Measurements from ENCODE around the gene FAM3B.

Gene FAM3B

DNA sequence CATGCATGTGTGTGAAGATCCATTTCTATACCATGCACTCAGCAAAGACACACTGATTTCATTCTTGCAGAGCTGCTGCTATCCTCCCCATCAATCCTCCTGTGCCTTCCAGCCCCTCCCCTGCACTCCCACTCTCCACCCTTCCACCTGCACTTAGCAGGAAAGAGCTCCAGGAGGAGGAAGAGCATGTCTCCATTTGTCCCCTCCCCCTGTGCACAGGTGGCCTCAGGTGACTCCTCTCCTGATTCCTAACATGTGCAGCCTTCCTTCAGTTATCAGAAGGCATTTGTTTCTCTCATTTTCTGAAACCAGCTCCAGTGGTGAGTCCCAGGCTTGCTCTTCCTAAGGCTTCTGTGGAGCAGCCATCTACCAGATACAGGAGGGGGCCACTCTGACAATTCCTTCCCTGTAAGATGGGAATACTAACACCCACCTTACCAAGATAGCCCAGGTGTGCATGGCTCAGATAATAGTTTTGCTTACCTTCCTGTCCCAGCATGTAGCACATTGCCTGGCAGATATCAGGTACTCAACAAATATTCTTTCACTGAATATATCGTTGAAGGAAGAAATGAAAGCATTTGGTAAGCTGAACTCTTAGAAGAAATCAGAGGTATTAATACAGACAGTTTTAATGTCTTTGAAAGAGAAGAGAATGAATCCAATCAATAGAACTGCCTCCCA is 21.9 kb upstream of the FAM3B start:
- ChIA-PET CTCF (no interaction called here), POLR2A (no interaction called here)
- Histone ChIP-seq H3K27ac (ENCODE audit: extremely low read depth, low read depth, low read length) (no peak overlapping the region), H3K4me3 (ENCODE audit: low read depth, low read length) (no peak overlapping the region), H3K36me3 (ENCODE audit: control insufficient read depth in 2 of 2, insufficient read depth in 1 of 2, low read length in 2 of 2) (no peaks in the 10 kb centered on the region), H3K9me3 (ENCODE audit: control insufficient read depth, insufficient read depth, low read depth, low read length) (no peaks in the 10 kb centered on the region), H3K4me1 (ENCODE audit: control insufficient read depth, insufficient read depth, low read length) (no peaks in the 10 kb centered on the region)
- no peak for TF ChIP-seq ZNF157 (tag by site-specific recombination; IDR thresholded peaks at IDR 0.05)
- TF ChIP-seq, protein P1, sequence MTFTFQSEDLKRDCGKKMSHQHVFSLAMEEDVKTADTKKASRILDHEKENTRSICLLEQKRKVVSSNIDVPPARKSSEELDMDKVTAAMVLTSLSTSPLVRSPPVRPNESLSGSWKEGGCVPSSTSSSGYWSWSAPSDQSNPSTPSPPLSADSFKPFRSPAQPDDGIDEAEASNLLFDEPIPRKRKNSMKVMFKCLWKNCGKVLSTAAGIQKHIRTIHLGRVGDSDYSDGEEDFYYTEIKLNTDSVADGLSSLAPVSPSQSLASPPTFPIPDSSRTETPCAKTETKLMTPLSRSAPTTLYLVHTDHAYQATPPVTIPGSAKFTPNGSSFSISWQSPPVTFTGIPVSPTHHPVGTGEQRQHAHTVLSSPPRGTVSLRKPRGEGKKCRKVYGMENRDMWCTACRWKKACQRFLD (tag by site-specific recombination; IDR thresholded peaks at IDR 0.05): no peak
- no peak for TF ChIP-seq BCL11A (tag by site-specific recombination; IDR thresholded peaks at IDR 0.05; ENCODE audit: low read depth)
- TF ChIP-seq ZNF785 (tag by site-specific recombination; IDR thresholded peaks at IDR 0.05): no peak
- no peak for TF ChIP-seq MEIS1 (CRISPR knock-in tag; IDR thresholded peaks at IDR 0.05; ENCODE audit: borderline replicate concordance)
- TF ChIP-seq ZNF843 (tag by site-specific recombination; IDR thresholded peaks at IDR 0.05): no peak
- TF ChIP-seq, protein P2, sequence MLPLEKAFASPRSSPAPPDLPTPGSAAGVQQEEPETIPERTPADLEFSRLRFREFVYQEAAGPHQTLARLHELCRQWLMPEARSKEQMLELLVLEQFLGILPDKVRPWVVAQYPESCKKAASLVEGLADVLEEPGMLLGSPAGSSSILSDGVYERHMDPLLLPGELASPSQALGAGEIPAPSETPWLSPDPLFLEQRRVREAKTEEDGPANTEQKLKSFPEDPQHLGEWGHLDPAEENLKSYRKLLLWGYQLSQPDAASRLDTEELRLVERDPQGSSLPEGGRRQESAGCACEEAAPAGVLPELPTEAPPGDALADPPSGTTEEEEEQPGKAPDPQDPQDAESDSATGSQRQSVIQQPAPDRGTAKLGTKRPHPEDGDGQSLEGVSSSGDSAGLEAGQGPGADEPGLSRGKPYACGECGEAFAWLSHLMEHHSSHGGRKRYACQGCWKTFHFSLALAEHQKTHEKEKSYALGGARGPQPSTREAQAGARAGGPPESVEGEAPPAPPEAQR (tag by site-specific recombination; IDR thresholded peaks at IDR 0.05): no peak
- TF ChIP-seq, protein P3, sequence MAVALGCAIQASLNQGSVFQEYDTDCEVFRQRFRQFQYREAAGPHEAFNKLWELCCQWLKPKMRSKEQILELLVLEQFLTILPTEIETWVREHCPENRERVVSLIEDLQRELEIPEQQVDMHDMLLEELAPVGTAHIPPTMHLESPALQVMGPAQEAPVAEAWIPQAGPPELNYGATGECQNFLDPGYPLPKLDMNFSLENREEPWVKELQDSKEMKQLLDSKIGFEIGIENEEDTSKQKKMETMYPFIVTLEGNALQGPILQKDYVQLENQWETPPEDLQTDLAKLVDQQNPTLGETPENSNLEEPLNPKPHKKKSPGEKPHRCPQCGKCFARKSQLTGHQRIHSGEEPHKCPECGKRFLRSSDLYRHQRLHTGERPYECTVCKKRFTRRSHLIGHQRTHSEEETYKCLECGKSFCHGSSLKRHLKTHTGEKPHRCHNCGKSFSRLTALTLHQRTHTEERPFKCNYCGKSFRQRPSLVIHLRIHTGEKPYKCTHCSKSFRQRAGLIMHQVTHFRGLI (tag by site-specific recombination; IDR thresholded peaks at IDR 0.05): no peak
- TF ChIP-seq, protein P4, sequence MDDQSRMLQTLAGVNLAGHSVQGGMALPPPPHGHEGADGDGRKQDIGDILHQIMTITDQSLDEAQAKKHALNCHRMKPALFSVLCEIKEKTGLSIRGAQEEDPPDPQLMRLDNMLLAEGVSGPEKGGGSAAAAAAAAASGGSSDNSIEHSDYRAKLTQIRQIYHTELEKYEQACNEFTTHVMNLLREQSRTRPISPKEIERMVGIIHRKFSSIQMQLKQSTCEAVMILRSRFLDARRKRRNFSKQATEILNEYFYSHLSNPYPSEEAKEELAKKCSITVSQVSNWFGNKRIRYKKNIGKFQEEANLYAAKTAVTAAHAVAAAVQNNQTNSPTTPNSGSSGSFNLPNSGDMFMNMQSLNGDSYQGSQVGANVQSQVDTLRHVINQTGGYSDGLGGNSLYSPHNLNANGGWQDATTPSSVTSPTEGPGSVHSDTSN (CRISPR knock-in tag; IDR thresholded peaks at IDR 0.05): no peak
- TF ChIP-seq, protein P5, sequence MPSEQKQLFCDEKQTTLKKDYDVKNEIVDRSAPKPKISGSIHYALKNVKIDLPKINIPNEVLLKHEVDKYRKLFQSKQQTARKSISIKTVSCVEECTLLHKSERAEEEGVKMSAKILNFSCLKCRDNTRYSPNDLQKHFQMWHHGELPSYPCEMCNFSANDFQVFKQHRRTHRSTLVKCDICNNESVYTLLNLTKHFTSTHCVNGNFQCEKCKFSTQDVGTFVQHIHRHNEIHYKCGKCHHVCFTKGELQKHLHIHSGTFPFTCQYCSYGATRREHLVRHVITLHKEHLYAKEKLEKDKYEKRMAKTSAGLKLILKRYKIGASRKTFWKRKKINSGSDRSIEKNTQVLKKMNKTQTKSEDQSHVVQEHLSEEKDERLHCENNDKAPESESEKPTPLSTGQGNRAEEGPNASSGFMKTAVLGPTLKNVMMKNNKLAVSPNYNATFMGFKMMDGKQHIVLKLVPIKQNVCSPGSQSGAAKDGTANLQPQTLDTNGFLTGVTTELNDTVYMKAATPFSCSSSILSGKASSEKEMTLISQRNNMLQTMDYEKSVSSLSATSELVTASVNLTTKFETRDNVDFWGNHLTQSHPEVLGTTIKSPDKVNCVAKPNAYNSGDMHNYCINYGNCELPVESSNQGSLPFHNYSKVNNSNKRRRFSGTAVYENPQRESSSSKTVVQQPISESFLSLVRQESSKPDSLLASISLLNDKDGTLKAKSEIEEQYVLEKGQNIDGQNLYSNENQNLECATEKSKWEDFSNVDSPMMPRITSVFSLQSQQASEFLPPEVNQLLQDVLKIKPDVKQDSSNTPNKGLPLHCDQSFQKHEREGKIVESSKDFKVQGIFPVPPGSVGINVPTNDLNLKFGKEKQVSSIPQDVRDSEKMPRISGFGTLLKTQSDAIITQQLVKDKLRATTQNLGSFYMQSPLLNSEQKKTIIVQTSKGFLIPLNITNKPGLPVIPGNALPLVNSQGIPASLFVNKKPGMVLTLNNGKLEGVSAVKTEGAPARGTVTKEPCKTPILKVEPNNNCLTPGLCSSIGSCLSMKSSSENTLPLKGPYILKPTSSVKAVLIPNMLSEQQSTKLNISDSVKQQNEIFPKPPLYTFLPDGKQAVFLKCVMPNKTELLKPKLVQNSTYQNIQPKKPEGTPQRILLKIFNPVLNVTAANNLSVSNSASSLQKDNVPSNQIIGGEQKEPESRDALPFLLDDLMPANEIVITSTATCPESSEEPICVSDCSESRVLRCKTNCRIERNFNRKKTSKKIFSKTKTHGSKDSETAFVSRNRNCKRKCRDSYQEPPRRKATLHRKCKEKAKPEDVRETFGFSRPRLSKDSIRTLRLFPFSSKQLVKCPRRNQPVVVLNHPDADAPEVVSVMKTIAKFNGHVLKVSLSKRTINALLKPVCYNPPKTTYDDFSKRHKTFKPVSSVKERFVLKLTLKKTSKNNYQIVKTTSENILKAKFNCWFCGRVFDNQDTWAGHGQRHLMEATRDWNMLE (tag by site-specific recombination; conservative IDR thresholded peaks at IDR 0.05; ENCODE audit: low read depth): no peak
- no peak for TF ChIP-seq ZNF169 (tag by site-specific recombination; IDR thresholded peaks at IDR 0.05)
- no peak for TF ChIP-seq ZNF223 (tag by site-specific recombination; IDR thresholded peaks at IDR 0.05)
- no peak for TF ChIP-seq ZNF266 (tag by site-specific recombination; IDR thresholded peaks at IDR 0.05; ENCODE audit: low read depth)
- TF ChIP-seq ZNF155 (tag by site-specific recombination; IDR thresholded peaks at IDR 0.05): no peak
- TF ChIP-seq ZNF391 (tag by site-specific recombination; IDR thresholded peaks at IDR 0.05; ENCODE audit: borderline replicate concordance, low read depth): no peak

All from HEK293 (cell line).